HepG2 (cell line): ENCODE measurements around the gene RELL1. TPM values are rescaled to one million over a fixed set of nuclear protein-coding genes. Genes with fewer than 3 reads are reported as not detected.

Source experiments
- ATAC-seq: fragments of 200-7000 bp; cut with Tn5 transposase; 3 replicates; pipeline ENCODE4 v1.9.1; 2020; ENCODE audit warnings: mild to moderate bottlenecking, moderate library complexity
- BruUV-seq: library from RNA; stranded (reverse); fragments of 400-500 nt; replicated peaks from 2 replicates; lab custom pipeline; 2021; lab: Mats Ljungman, UMichigan
- CTCF ChIA-PET: fragments of 300-600 bp; formaldehyde crosslinking; extraction: SDS; loops from one replicate; lab custom pipeline; 2021; ENCODE audit warnings: low total read pairs, inconsistent platforms, low intra/inter-chr PET ratio; lab: Yijun Ruan, JAX
- POLR2A ChIA-PET: fragments of 350-600 bp; sonication (Branson Sonifier 250); formaldehyde crosslinking; loops from one replicate; lab custom pipeline; 2020; ENCODE audit warnings: antibody characterized with exemption, inconsistent platforms; lab: Yijun Ruan, JAX
- DNase-seq: peaks from one replicate; pipeline ENCODE4 v3.0.0-alpha.2; 2015; ENCODE audit warnings: low spot score
- FAIRE-seq: peaks from 3 replicates; lab custom pipeline; 2011; peaks lifted over from hg19 to GRCh38; lab: Jason Lieb, UNC
- H2AFZ ChIP-seq: one replicate; pipeline ENCODE4 v1.6.1; 2011; ENCODE audit warnings: low read length, inconsistent platforms
- H3K27ac ChIP-seq: fragments of 300-600 bp; 3 replicates; pipeline ENCODE4 v1.8.0; 2011; ENCODE audit warnings: mixed run types, mild to moderate bottlenecking, mixed read lengths, low read length, inconsistent platforms; ENCODE audit not compliant: insufficient read depth; ENCODE audit errors: extremely low read length
- H3K27me3 ChIP-seq, 2 experiments: fragments of 200-600 bp in 1 of 2; 2 replicates in 1 of 2; 3 replicates in 1 of 2; pipeline versions ENCODE4 v1.6.0 to v1.8.0; 2011; ENCODE audit warnings: low read length in 2 of 2, mild to moderate bottlenecking in 2 of 2, moderate library complexity in 2 of 2, inconsistent platforms in 1 of 2; ENCODE audit not compliant: insufficient read depth in 2 of 2, control insufficient read depth in 1 of 2
- H3K36me3 ChIP-seq, 2 experiments: fragments of 200-600 bp in 1 of 2; replicated peaks in 1 of 2; 2 replicates in 1 of 2; 3 replicates in 1 of 2; pipeline versions ENCODE4 v1.5.1 to v1.8.0; 2011; ENCODE audit warnings: low read length in 2 of 2, inconsistent platforms in 1 of 2; ENCODE audit not compliant: insufficient read depth in 2 of 2, control insufficient read depth in 1 of 2
- H3K4me1 ChIP-seq: 2 replicates; pipeline ENCODE4 v1.5.1; 2012; ENCODE audit warnings: low read length, inconsistent platforms; ENCODE audit not compliant: insufficient read depth
- H3K4me2 ChIP-seq: 2 replicates; pipeline ENCODE4 v1.6.0; 2011; ENCODE audit warnings: low read depth, low read length, inconsistent platforms
- H3K4me3 ChIP-seq, 3 experiments: fragments of 200-600 bp in 1 of 3; sonication (generic), shearing (Covaris generic) in 1 of 3; replicated peaks in 1 of 3; 2 replicates each; pipeline ENCODE4 v1.5.1; 2011 to 2016; ENCODE audit warnings: low read length in 3 of 3, inconsistent platforms in 2 of 3, low read depth in 2 of 3, mild to moderate bottlenecking in 2 of 3, control low read depth in 1 of 3, mixed read lengths in 1 of 3; ENCODE audit not compliant: insufficient read depth in 1 of 3
- H3K79me2 ChIP-seq: one replicate; pipeline ENCODE4 v1.6.1; 2011; ENCODE audit warnings: low read length, inconsistent platforms; ENCODE audit not compliant: insufficient read depth
- H3K9ac ChIP-seq: 2 replicates; pipeline ENCODE4 v1.6.0; 2011; ENCODE audit warnings: mild to moderate bottlenecking, low read depth, low read length, inconsistent platforms; ENCODE audit not compliant: insufficient read depth
- H3K9me3 ChIP-seq: 2 replicates; pipeline ENCODE4 v1.5.1; 2012; ENCODE audit warnings: mild to moderate bottlenecking, low read length
- H4K20me1 ChIP-seq: 2 replicates; pipeline ENCODE4 v1.6.0; 2011; ENCODE audit warnings: inconsistent platforms, mild to moderate bottlenecking, low read length, moderate library complexity; ENCODE audit not compliant: insufficient read depth
- ATF7 ChIP-seq, 2 experiments: fragments of 450-650 bp in 1 of 2; sonication (generic) in 1 of 2; formaldehyde crosslinking in 1 of 2; IDR thresholded peaks; 2 replicates each; pipeline versions ENCODE4 v1.4.0 to v1.6.1; 2016 to 2020; ENCODE audit warnings: antibody characterized with exemption in 1 of 2, mild to moderate bottlenecking in 1 of 2, missing genetic modification reagents in 1 of 2
- CREB1 ChIP-seq, 2 experiments: fragments of 450-650 bp in 1 of 2; IDR thresholded peaks; 2 replicates each; pipeline ENCODE4 v1.6.1; 2016 to 2017; ENCODE audit warnings: control low read depth in 1 of 2, mild to moderate bottlenecking in 1 of 2, missing compliant biosample characterization in 1 of 2, missing genetic modification characterization in 1 of 2
- KDM2A ChIP-seq: sonication (generic); formaldehyde crosslinking; IDR thresholded peaks from 2 replicates; pipeline ENCODE4 v1.4.0; 2020; ENCODE audit warnings: low read depth, missing genetic modification reagents, borderline replicate concordance
- TEAD3 ChIP-seq: optimal IDR thresholded peaks from 2 replicates; pipeline ENCODE3; 2016; ENCODE audit warnings: borderline replicate concordance
- ZFX ChIP-seq: sonication (generic); formaldehyde crosslinking; IDR thresholded peaks from 2 replicates; pipeline ENCODE4 v1.4.0; 2020; ENCODE audit warnings: mild to moderate bottlenecking, low read depth, missing genetic modification reagents, moderate library complexity
- ZNF121 ChIP-seq: sonication (generic); formaldehyde crosslinking; IDR thresholded peaks from 2 replicates; pipeline ENCODE4 v1.5.0; 2020; ENCODE audit warnings: mild to moderate bottlenecking, missing genetic modification reagents
- ZNF296 ChIP-seq: sonication (generic); formaldehyde crosslinking; conservative IDR thresholded peaks from 2 replicates; pipeline ENCODE4 v1.5.0; 2020; ENCODE audit warnings: mild to moderate bottlenecking, missing genetic modification reagents
- ZNF546 ChIP-seq: sonication (generic); formaldehyde crosslinking; conservative IDR thresholded peaks from 2 replicates; pipeline ENCODE4 v1.8.1; 2023; ENCODE audit warnings: mild to moderate bottlenecking, missing genetic modification reagents
- ZNF775 ChIP-seq: sonication (generic); formaldehyde crosslinking; IDR thresholded peaks from 2 replicates; pipeline ENCODE4 v1.4.0; 2020; ENCODE audit warnings: missing genetic modification reagents, mild to moderate bottlenecking, moderate library complexity, borderline replicate concordance
- ZSCAN12 ChIP-seq: sonication (generic); formaldehyde crosslinking; IDR thresholded peaks from 2 replicates; pipeline ENCODE4 v1.9.0; 2021; ENCODE audit warnings: mild to moderate bottlenecking, missing genetic modification reagents
- WGBS: methylation state at CpG from one replicate; pipeline ENCODE4 v1.1.6; 2017; ENCODE audit warnings: low lambda C conversion rate; 5-methylcytosine and 5-hydroxymethylcytosine counted together
- in situ Hi-C: cut with HindIII; loops from 2 replicates; pipeline ENCODE4 v1.10.0; 2017; ENCODE audit warnings: low pct_unique_long_range_greater_than_20kb; ENCODE audit not compliant: extremely low pct_ligation_motif_present
- intact Hi-C: fragments of 100-400 bp; cut with micrococcal nuclease; formaldehyde crosslinking; loops from one replicate; pipeline ENCODE4 v1.10.0; 2022; ENCODE audit not compliant: unreplicated experiment
- polyA plus RNA-seq, 8 experiments: library from polyadenylated mRNA; depleted of rRNA in 3 of 8; stranded (reverse) in 7 of 8; unstranded in 1 of 8; fragments of >200 nt; fragmentation: Illumina TruSeq in 4 of 8; extraction: Trizol in 4 of 8; gene quantifications; 2 replicates each; pipeline versions ENCODE4 v1.2.1 to v1.2.3, GENCODE V29; 2011 to 2016; ENCODE audit warnings: low read depth in 4 of 8, missing spikeins in 1 of 8, mixed read lengths in 1 of 8; ENCODE audit not compliant: insufficient read depth in 1 of 8
- total RNA-seq, 5 experiments: library from RNA; depleted of rRNA; stranded (reverse); fragments of >200 nt; fragmentation: Illumina TruSeq; extraction: Trizol; gene quantifications; 2 replicates each; pipeline ENCODE4 v1.2.3, GENCODE V29; 2016; ENCODE audit warnings: low read depth in 1 of 5

The RELL1 gene
- total and polyA plus RNA-seq, 2 of the 13 experiments (the other 11 are each of a cell fraction or from before 2014, with no cell fraction given): 8.4 to 58.4 TPM

GRCh38 chr4:37562592-37562991 lies 123.6 kb downstream of the RELL1 start:
- in situ Hi-C loops: no loop called here
- no peak for DNase-seq
- BruUV-seq: no TSS peak

DNA sequence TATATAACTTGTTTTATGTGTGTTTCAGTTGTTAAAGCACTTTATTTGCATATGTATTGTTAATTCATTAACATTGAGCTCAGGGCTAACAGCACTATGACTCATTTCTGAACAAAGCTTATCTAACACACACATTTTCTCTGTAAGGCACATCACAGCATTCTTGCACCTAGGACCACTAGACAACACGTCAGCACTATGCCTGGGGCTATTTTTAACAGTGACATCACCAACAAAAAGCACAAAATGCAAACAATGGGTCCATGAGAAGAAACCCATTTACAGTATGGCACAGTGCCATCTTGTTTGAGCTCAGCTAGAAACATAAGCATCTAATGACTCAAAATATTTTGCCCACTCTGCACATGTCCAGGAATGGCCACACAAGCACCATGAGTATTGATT lies 124.4 kb downstream of the RELL1 start:
- in situ Hi-C loops (no loop called here), intact Hi-C loops (no loop called here)
- POLR2A ChIA-PET: no interaction called here
- 0% methylated on average over 1 of the region's 1 CpG for WGBS
- H3K27me3 ChIP-seq: no peaks in the 10 kb centered on the region
- H3K9ac ChIP-seq: no peak overlapping the region
- no peaks in the 10 kb centered on the region for H3K36me3 ChIP-seq
- H3K4me3 ChIP-seq: no peak overlapping the region
- H4K20me1 ChIP-seq: no peaks in the 10 kb centered on the region
- no peak overlapping the region for H2AFZ ChIP-seq
- ATAC-seq: no peak
- FAIRE-seq: no peak
- peak; percentile 25 for DNase-seq
- TF ChIP-seq CREB1 (IDR thresholded peaks at IDR 0.05) (peak; percentile 65), CREB1 (CRISPR knock-in tag; IDR thresholded peaks at IDR 0.05) (no peak), ZNF775 (CRISPR knock-in tag) (no peak), ATF7 (IDR thresholded peaks at IDR 0.05) (0 out of 2 replicates have a peak, but pooled peaks have one; percentile 14), ATF7 (CRISPR knock-in tag; IDR thresholded peaks at IDR 0.05) (no peak)
- H3K79me2 ChIP-seq: no peaks in the 10 kb centered on the region
- H3K9me3 ChIP-seq: no peaks in the 10 kb centered on the region
- H3K27ac ChIP-seq: no peak overlapping the region
- no peaks in the 10 kb centered on the region for H3K4me1 ChIP-seq
- no TSS peak for BruUV-seq
- CTCF ChIA-PET: no interaction called here
- no peak overlapping the region for H3K4me2 ChIP-seq

More at GRCh38 chr4:37562592-37562991, 123.6 kb downstream of the RELL1 start:
- ATAC-seq (no peak), FAIRE-seq (no peak)
- H3K4me2 ChIP-seq: no peak overlapping the region
- H3K36me3 ChIP-seq: no peaks in the 10 kb centered on the region
- intact Hi-C loops: no loop called here
- H3K4me1 ChIP-seq: no peaks in the 10 kb centered on the region
- H2AFZ ChIP-seq: no peak overlapping the region
- no peaks in the 10 kb centered on the region for H3K9me3 ChIP-seq
- TF ChIP-seq TEAD3 (no peak), ZNF121 (CRISPR knock-in tag) (no peak), ZSCAN12 (CRISPR knock-in tag) (no peak), ZNF296 (CRISPR knock-in tag) (no peak), ZNF775 (CRISPR knock-in tag) (no peak), ZNF546 (CRISPR knock-in tag) (no peak), ZFX (CRISPR knock-in tag) (no peak), KDM2A (no peak)
- ChIA-PET CTCF (no interaction called here), POLR2A (no interaction called here)
- H3K27me3 ChIP-seq: no peaks in the 10 kb centered on the region
- no peaks in the 10 kb centered on the region for H3K79me2 ChIP-seq
- no peaks in the 10 kb centered on the region for H4K20me1 ChIP-seq
- H3K27ac ChIP-seq: no peak overlapping the region
- no peak overlapping the region for H3K4me3 ChIP-seq
- 61% methylated on average over 4 of the region's 4 CpGs for WGBS
- no peak overlapping the region for H3K9ac ChIP-seq
